ENCODE results near the gene EDEM3. TPM values are rescaled to one million over a fixed set of nuclear protein-coding genes. Genes with fewer than 3 reads are reported as not detected.

The EDEM3 gene
- polyA plus RNA-seq, 1 donor from 2014 or later, result 49.5 TPM

GRCh38 chr1:184748740-184749139 is 5.9 kb downstream of the EDEM3 start:
- Histone ChIP-seq H2AFZ (ENCODE audit: low read depth, low read length) (no peak overlapping the region), H3K27ac (ENCODE audit: low read length) (no peak overlapping the region), H3K4me2 (ENCODE audit: low read length) (no peak overlapping the region), H3K4me3 (ENCODE audit: low read length) (no peak overlapping the region), H3K9me2 (ENCODE audit: insufficient read depth, low read length) (no peaks in the 10 kb centered on the region), H3K27me3 (ENCODE audit: insufficient read depth, low read depth, low read length) (no peaks in the 10 kb centered on the region), H3F3A (ENCODE audit: insufficient read depth, low read length, poor library complexity, severe bottlenecking) (no peaks in the 10 kb centered on the region), H4K20me1 (ENCODE audit: insufficient read depth) (no peaks in the 10 kb centered on the region), H3K36me3 (ENCODE audit: insufficient read depth, low read length) (no peaks in the 10 kb centered on the region), H3K79me2 (replicated peaks; ENCODE audit: insufficient read depth, low read length) (peaks cover 21% of the 10 kb centered on the region), H3K9me3 (ENCODE audit: low read length) (no peaks in the 10 kb centered on the region), H3K9ac (ENCODE audit: low read length) (no peak overlapping the region)
- TF ChIP-seq CTCF (IDR thresholded peaks at IDR 0.05; ENCODE audit: poor library complexity, severe bottlenecking) (no peak), SMC3 (conservative IDR thresholded peaks at IDR 0.05; ENCODE audit: poor library complexity) (no peak), TAF1 (IDR thresholded peaks at IDR 0.05; ENCODE audit: low read depth) (no peak), POLR2AphosphoS5 (IDR thresholded peaks at IDR 0.05) (no peak), RAD21 (conservative IDR thresholded peaks at IDR 0.05) (no peak), EZH2 (IDR thresholded peaks at IDR 0.05; ENCODE audit: borderline replicate concordance, insufficient read depth, low read length, poor library complexity, severe bottlenecking) (no peak), REST (IDR thresholded peaks at IDR 0.05; ENCODE audit: borderline replicate concordance) (no peak), MXI1 (conservative IDR thresholded peaks at IDR 0.05; ENCODE audit: poor library complexity, severe bottlenecking) (no peak), EP300 (conservative IDR thresholded peaks at IDR 0.05; ENCODE audit: poor library complexity, severe bottlenecking) (no peak)

- no peaks in the 10 kb centered on the region for H3K9me3 ChIP-seq (ENCODE audit: low read length)
- no peaks in the 10 kb centered on the region for H3K27me3 ChIP-seq (ENCODE audit: insufficient read depth, low read depth, low read length)
- no peak overlapping the region for H3K4me2 ChIP-seq (ENCODE audit: low read length)
- TF ChIP-seq CTCF (IDR thresholded peaks at IDR 0.05; ENCODE audit: poor library complexity, severe bottlenecking) (no peak), REST (IDR thresholded peaks at IDR 0.05; ENCODE audit: borderline replicate concordance) (no peak), SMC3 (conservative IDR thresholded peaks at IDR 0.05; ENCODE audit: poor library complexity) (no peak), MXI1 (conservative IDR thresholded peaks at IDR 0.05; ENCODE audit: poor library complexity, severe bottlenecking) (no peak), TAF1 (IDR thresholded peaks at IDR 0.05; ENCODE audit: low read depth) (no peak), EP300 (conservative IDR thresholded peaks at IDR 0.05; ENCODE audit: poor library complexity, severe bottlenecking) (no peak), EZH2 (IDR thresholded peaks at IDR 0.05; ENCODE audit: borderline replicate concordance, insufficient read depth, low read length, poor library complexity, severe bottlenecking) (no peak)
- H3F3A ChIP-seq (ENCODE audit: insufficient read depth, low read length, poor library complexity, severe bottlenecking), result no peaks in the 10 kb centered on the region
- no peak overlapping the region for H3K27ac ChIP-seq (ENCODE audit: low read length)
- H3K36me3 ChIP-seq (ENCODE audit: insufficient read depth, low read length), result no peaks in the 10 kb centered on the region
- H3K9ac ChIP-seq (ENCODE audit: low read length), result no peak overlapping the region
- no peak overlapping the region for H2AFZ ChIP-seq (ENCODE audit: low read depth, low read length)
- no peaks in the 10 kb centered on the region for H3K9me2 ChIP-seq (ENCODE audit: insufficient read depth, low read length)
- no peak overlapping the region for H3K4me3 ChIP-seq (ENCODE audit: low read length)
- H4K20me1 ChIP-seq (ENCODE audit: insufficient read depth), result no peaks in the 10 kb centered on the region
- peaks cover 7% of the 10 kb centered on the region for H3K79me2 ChIP-seq (replicated peaks; ENCODE audit: insufficient read depth, low read length)
These were observed 7.3 kb downstream of the EDEM3 start for GRCh38 chr1:184747089-184747955.
